A549 (cell line): ENCODE data around the gene KRTCAP2. TPM values are rescaled to one million over a fixed set of nuclear protein-coding genes. Genes with fewer than 3 reads are reported as not detected.

Source experiments
- ATAC-seq, 2 experiments: fragments of 200-7000 bp in 1 of 2; fragments of >200 bp in 1 of 2; cut with Nextera tagmentation in 1 of 2; cut with Tn5 transposase in 1 of 2; 3 replicates each; pipeline versions ENCODE4 v1.8.0 to v1.9.1; 2018 to 2020; ENCODE audit warnings: mild to moderate bottlenecking in 1 of 2, moderate library complexity in 1 of 2
- CTCF ChIA-PET: fragments of 300-600 bp; sonication (Branson Sonifier 250); formaldehyde crosslinking; extraction: SDS; loops from one replicate; lab custom pipeline; 2021; ENCODE audit warnings: antibody characterized with exemption, inconsistent platforms; lab: Yijun Ruan, JAX
- POLR2A ChIA-PET: fragments of 350-600 bp; formaldehyde crosslinking; extraction: SDS; loops from one replicate; lab custom pipeline; 2021; ENCODE audit warnings: antibody characterized with exemption, inconsistent platforms; lab: Yijun Ruan, JAX
- DNase-seq, 2 experiments: peaks; one replicate each; pipeline versions ENCODE4 v3.0.0 to v3.0.0-alpha.2; 2011 to 2016; ENCODE audit warnings: low read depth in 1 of 2, low spot score in 1 of 2
- FAIRE-seq: peaks from 2 replicates; lab custom pipeline; 2011; peaks lifted over from hg19 to GRCh38; lab: Jason Lieb, UNC
- H3K27ac ChIP-seq, 2 experiments: fragments of >200 bp; sonication (Bioruptor Twin); formaldehyde crosslinking; 3 replicates each; pipeline ENCODE4 v1.5.1; 2016 to 2017
- H3K4me1 ChIP-seq: fragments of >200 bp; sonication (Bioruptor Twin); formaldehyde crosslinking; 3 replicates; pipeline ENCODE4 v1.6.1; 2016
- H3K4me2 ChIP-seq: fragments of >200 bp; sonication (Bioruptor Twin); formaldehyde crosslinking; 3 replicates; pipeline ENCODE4 v1.6.1; 2016
- H3K4me3 ChIP-seq: fragments of >200 bp; sonication (Bioruptor Twin); formaldehyde crosslinking; 3 replicates; pipeline ENCODE4 v1.5.1; 2016
- H3K9me3 ChIP-seq: fragments of >200 bp; sonication (Bioruptor Twin); formaldehyde crosslinking; 3 replicates; pipeline ENCODE4 v1.6.1; 2016
- ATOH8 ChIP-seq: fragments of 250-450 bp; sonication (Bioruptor Pico); IDR thresholded peaks from 2 replicates; pipeline ENCODE4 v1.5.0; 2020; ENCODE audit warnings: low read depth, mild to moderate bottlenecking, moderate library complexity
- BCL3 ChIP-seq: fragments of >200 bp; sonication (Bioruptor Twin); formaldehyde crosslinking; IDR thresholded peaks from 3 replicates; pipeline ENCODE4 v1.6.1; 2016
- BHLHE40 ChIP-seq: IDR thresholded peaks from 2 replicates; pipeline ENCODE4 v1.6.1; 2012; ENCODE audit warnings: low read depth, low read length, inconsistent platforms
- CBX2 ChIP-seq: fragments of 200-600 bp; sonication (generic); IDR thresholded peaks from 2 replicates; pipeline ENCODE4 v1.6.1; 2016; ENCODE audit warnings: low read depth, mild to moderate bottlenecking, borderline replicate concordance
- CBX8 ChIP-seq: fragments of 200-600 bp; sonication (generic); IDR thresholded peaks from 2 replicates; pipeline ENCODE4 v1.6.1; 2016
- E2F6 ChIP-seq: IDR thresholded peaks from 2 replicates; pipeline ENCODE4 v1.6.1; 2012; ENCODE audit warnings: low read depth, borderline replicate concordance
- EHMT2 ChIP-seq: fragments of 200-600 bp; sonication (generic); IDR thresholded peaks from 2 replicates; pipeline ENCODE4 v1.6.1; 2016; ENCODE audit warnings: antibody characterized with exemption, low read depth, mild to moderate bottlenecking, moderate library complexity
- EP300 ChIP-seq, 2 experiments: fragments of >200 bp; sonication (Bioruptor Twin); formaldehyde crosslinking; IDR thresholded peaks; 2 replicates in 1 of 2; 3 replicates in 1 of 2; pipeline ENCODE4 v1.6.1; 2016 to 2017
- FOXS1 ChIP-seq: fragments of 250-450 bp; sonication (Bioruptor Pico); IDR thresholded peaks from 2 replicates; pipeline ENCODE4 v1.5.0; 2020; ENCODE audit warnings: mild to moderate bottlenecking, moderate library complexity
- GATA3 ChIP-seq: IDR thresholded peaks from 2 replicates; pipeline ENCODE4 v1.6.1; 2012; ENCODE audit warnings: borderline replicate concordance
- HDAC2 ChIP-seq: fragments of 200-600 bp; sonication (generic); IDR thresholded peaks from 2 replicates; pipeline ENCODE4 v1.6.1; 2016
- HEYL ChIP-seq: fragments of 250-450 bp; sonication (Bioruptor Pico); IDR thresholded peaks from 2 replicates; pipeline ENCODE4 v1.8.0; 2021; ENCODE audit warnings: mild to moderate bottlenecking, moderate library complexity
- HMGXB4 ChIP-seq: fragments of 250-450 bp; sonication (Bioruptor Pico); IDR thresholded peaks from 2 replicates; pipeline ENCODE4 v1.5.0; 2021; ENCODE audit warnings: mild to moderate bottlenecking, moderate library complexity, borderline replicate concordance
- HOXB13 ChIP-seq: fragments of 250-450 bp; sonication (Bioruptor Pico); IDR thresholded peaks from 2 replicates; pipeline ENCODE4 v1.5.0; 2020; ENCODE audit warnings: low read depth, mild to moderate bottlenecking, moderate library complexity
- HOXB5 ChIP-seq: fragments of 250-450 bp; sonication (Bioruptor Pico); IDR thresholded peaks from 2 replicates; pipeline ENCODE4 v1.5.0; 2020; ENCODE audit warnings: mild to moderate bottlenecking, moderate library complexity
- JUN ChIP-seq, 2 experiments: fragments of >200 bp; sonication (Bioruptor Twin); formaldehyde crosslinking; IDR thresholded peaks; 2 replicates in 1 of 2; 3 replicates in 1 of 2; pipeline ENCODE4 v1.6.1; 2016 to 2017
- JUNB ChIP-seq: fragments of >200 bp; sonication (Bioruptor Twin); formaldehyde crosslinking; IDR thresholded peaks from 2 replicates; pipeline ENCODE4 v1.6.1; 2016
- NPAS2 ChIP-seq: fragments of 250-450 bp; sonication (Bioruptor Pico); IDR thresholded peaks from 2 replicates; pipeline ENCODE4 v1.8.0; 2022; ENCODE audit warnings: mild to moderate bottlenecking, moderate library complexity, borderline replicate concordance
- NR3C1 ChIP-seq: fragments of >200 bp; sonication (Bioruptor Twin); formaldehyde crosslinking; IDR thresholded peaks from 3 replicates; pipeline ENCODE4 v1.6.1; 2017
- POLR2AphosphoS2 ChIP-seq: conservative IDR thresholded peaks from 2 replicates; pipeline ENCODE4 v1.6.1; 2012; ENCODE audit warnings: low read length, improper control_type of control experiment, inconsistent platforms
- SMC3 ChIP-seq: fragments of >200 bp; sonication (Bioruptor Twin); formaldehyde crosslinking; IDR thresholded peaks from 3 replicates; pipeline ENCODE4 v1.6.1; 2018; ENCODE audit warnings: inconsistent platforms
- ZFP36 ChIP-seq: fragments of 450-650 bp; IDR thresholded peaks from 2 replicates; pipeline ENCODE4 v1.6.1; 2014; ENCODE audit warnings: borderline replicate concordance; ENCODE audit not compliant: partially characterized antibody
- ZNF302 ChIP-seq: fragments of 250-450 bp; sonication (Bioruptor Pico); IDR thresholded peaks from 2 replicates; pipeline ENCODE4 v1.9.0; 2021; ENCODE audit warnings: inconsistent platforms, mild to moderate bottlenecking, moderate library complexity
- WGBS: methylation state at CpG from one replicate; pipeline ENCODE4 v1.1.6; 2017; ENCODE audit errors: missing lambda C conversion rate; 5-methylcytosine and 5-hydroxymethylcytosine counted together
- polyA plus RNA-seq, 4 experiments: library from polyadenylated mRNA; depleted of rRNA in 3 of 4; stranded (reverse); fragments of >200 nt; fragmentation: RNase III in 1 of 4; extraction: RNeasy Plus Mini Kit Qiagen cat#74134 plus additional on column Dnase treatment in 1 of 4; gene quantifications; 2 replicates in 3 of 4; 3 replicates in 1 of 4; pipeline ENCODE4 v1.2.3, GENCODE V29; 2011 to 2017

KRTCAP2 gene
- polyA plus RNA-seq, 2 of the 4 experiments (the other 2 are of a cell fraction): 154 to 217 TPM

GRCh38 chr1:155205035-155205434 lies 31.9 kb upstream of the KRTCAP2 start:
- Histone ChIP-seq H3K4me2 (no peak overlapping the region), H3K4me1 (peaks cover 19% of the 10 kb centered on the region), H3K9me3 (no peaks in the 10 kb centered on the region), H3K4me3 (no peak overlapping the region), H3K27ac (no peak overlapping the region)
- ATAC-seq (no peak), DNase-seq (no peak), FAIRE-seq (no peak)
- POLR2A ChIA-PET: interaction anchor here (0.9 kb wide), 1 partner anchor 11 kb away, joined by 3 read pairs; no protein-coding TSS in a partner anchor
- 94% methylated on average over 14 of the region's 14 CpGs for WGBS
- CTCF ChIA-PET: interaction anchor here (1.0 to 11.7 kb wide), 4 partner anchors 10 to 45 kb away, joined by 3 to 102 read pairs (median 90); no protein-coding TSS in a partner anchor
- TF ChIP-seq EHMT2 (no peak), FOXS1 (CRISPR knock-in tag) (no peak), HOXB5 (no peak), ATOH8 (CRISPR knock-in tag) (no peak), HOXB13 (CRISPR knock-in tag) (no peak), ZNF302 (CRISPR knock-in tag) (no peak), POLR2AphosphoS2 (no peak), CBX8 (no peak), HDAC2 (no peak), SMC3 (no peak)
- TF ChIP-seq, all 56 proteins: peak for 0

- ChIA-PET CTCF (interaction anchor here (1.2 to 11.7 kb wide), 6 partner anchors 9 to 47 kb away, joined by 3 to 102 read pairs (median 13); partner anchors contain the start of gene KRTCAP2), POLR2A (interaction anchor here (1.2 kb wide), 1 partner anchor 10 kb away, joined by 3 read pairs; no protein-coding TSS in a partner anchor)
- TF ChIP-seq EP300 (IDR thresholded peaks at IDR 0.05): no peak
- no peak for TF ChIP-seq BHLHE40
- no peak for TF ChIP-seq NR3C1
- TF ChIP-seq HDAC2: no peak
- no peak for TF ChIP-seq BCL3
- no peak for TF ChIP-seq JUN (IDR thresholded peaks at IDR 0.05)
- TF ChIP-seq NPAS2: no peak
- no peak for TF ChIP-seq E2F6
- no peak for TF ChIP-seq ATOH8 (CRISPR knock-in tag)
- no peak for TF ChIP-seq ZFP36
- TF ChIP-seq JUNB: no peak
- TF ChIP-seq HMGXB4 (CRISPR knock-in tag): no peak
- TF ChIP-seq HEYL (CRISPR knock-in tag): no peak
- no peak for TF ChIP-seq GATA3
- no peak for TF ChIP-seq HOXB5
- no peak for TF ChIP-seq SMC3
- no peak for TF ChIP-seq CBX2
- TF ChIP-seq ZNF302 (CRISPR knock-in tag): no peak
- 93% methylated on average over 19 of the region's 19 CpGs for WGBS
- Histone ChIP-seq H3K4me1 (peaks cover 11% of the 10 kb centered on the region), H3K27ac (no peak overlapping the region), H3K4me2 (no peak overlapping the region), H3K9me3 (no peaks in the 10 kb centered on the region), H3K4me3 (no peak overlapping the region)
- DNase-seq (no peak), FAIRE-seq (no peak), ATAC-seq (no peak)
Measured at GRCh38 chr1:155202731-155203515, 29.8 kb upstream of the KRTCAP2 start.
